Right atrium auricular region (tissue), 2 donors: ENCODE data around the gene STX18. TPM values are rescaled to one million over a fixed set of nuclear protein-coding genes. Genes with fewer than 3 reads are reported as not detected.
A peak's percentile ranks its signal among the peaks of the same experiment; 100 is the strongest.
"Not testable (repeated sequence)": the region's sequence is repeated elsewhere in the genome, so short reads cannot be mapped to it uniquely, and the experiment has no call there.

Experiments
- DNase-seq: peaks from one replicate; pipeline ENCODE4 v3.0.0-alpha.2; 2019; ENCODE audit warnings: low spot score
- H3K27ac ChIP-seq, 2 donors: fragments of 200-600 bp; sonication (generic); 1 replicate in 1 of 2; 2 replicates in 1 of 2; pipeline ENCODE4 v1.5.1; 2016 to 2019
- H3K27me3 ChIP-seq, 2 donors: fragments of 200-600 bp; sonication (generic); one replicate each; pipeline versions ENCODE4 v1.5.1 to v1.6.0; 2017 to 2019
- H3K36me3 ChIP-seq: fragments of 200-600 bp; sonication (generic); one replicate; pipeline ENCODE4 v1.5.1; 2016
- H3K4me1 ChIP-seq, 2 donors: fragments of 200-600 bp; sonication (generic); one replicate each; pipeline versions ENCODE4 v1.5.1 to v1.6.0; 2017 to 2019
- H3K4me3 ChIP-seq, 2 donors: fragments of 200-600 bp; sonication (generic); 1 replicate in 1 of 2; 2 replicates in 1 of 2; pipeline ENCODE4 v1.5.1; 2017 to 2019; ENCODE audit warnings: mild to moderate bottlenecking in 1 of 2, moderate library complexity in 1 of 2
- H3K9me3 ChIP-seq, 2 donors: fragments of 200-600 bp; sonication (generic); one replicate each; pipeline ENCODE4 v1.5.1; 2019
- total RNA-seq, 2 donors: library from RNA; depleted of rRNA; stranded (reverse); fragments of >200 nt; gene quantifications; one replicate each; pipeline ENCODE4 v1.1.0, GENCODE V29; 2016
- TF ChIP-seq, protein P1 (sequence below), 2 donors: fragments of 200-600 bp; sonication (generic); IDR thresholded peaks; one replicate each; pipeline ENCODE4 v1.5.1; 2019; ENCODE audit warnings: antibody characterized with exemption in 2 of 2

STX18 gene
- total RNA-seq, 2 donors from 2014 or later: 8.8 to 10.8 TPM

DNA sequence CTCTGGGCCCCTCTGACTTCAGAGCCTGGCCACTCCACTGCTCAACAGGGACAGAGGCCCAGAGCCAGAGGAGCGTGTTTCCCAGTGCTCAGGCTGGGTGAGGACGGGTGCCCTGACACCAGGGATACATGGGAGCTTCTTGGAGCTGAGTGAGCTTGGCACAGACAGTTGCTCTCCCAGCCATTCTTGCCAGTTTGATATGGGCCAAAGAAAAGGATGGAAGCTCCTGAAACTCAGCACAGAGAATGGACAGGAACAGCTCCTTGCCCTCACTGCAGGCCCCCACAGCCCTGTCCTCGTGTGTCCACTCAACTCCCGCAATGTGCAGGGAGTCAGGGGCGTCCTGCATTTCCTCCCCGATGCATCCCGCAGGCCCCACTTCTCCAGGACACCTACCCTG lies 116.2 kb downstream of the STX18 start:
- H3K36me3 ChIP-seq: peaks cover 27% of the 10 kb centered on the region
- H3K4me3 ChIP-seq: no peak overlapping the region
- no peak overlapping the region for H3K27ac ChIP-seq
- TF ChIP-seq, protein P1, sequence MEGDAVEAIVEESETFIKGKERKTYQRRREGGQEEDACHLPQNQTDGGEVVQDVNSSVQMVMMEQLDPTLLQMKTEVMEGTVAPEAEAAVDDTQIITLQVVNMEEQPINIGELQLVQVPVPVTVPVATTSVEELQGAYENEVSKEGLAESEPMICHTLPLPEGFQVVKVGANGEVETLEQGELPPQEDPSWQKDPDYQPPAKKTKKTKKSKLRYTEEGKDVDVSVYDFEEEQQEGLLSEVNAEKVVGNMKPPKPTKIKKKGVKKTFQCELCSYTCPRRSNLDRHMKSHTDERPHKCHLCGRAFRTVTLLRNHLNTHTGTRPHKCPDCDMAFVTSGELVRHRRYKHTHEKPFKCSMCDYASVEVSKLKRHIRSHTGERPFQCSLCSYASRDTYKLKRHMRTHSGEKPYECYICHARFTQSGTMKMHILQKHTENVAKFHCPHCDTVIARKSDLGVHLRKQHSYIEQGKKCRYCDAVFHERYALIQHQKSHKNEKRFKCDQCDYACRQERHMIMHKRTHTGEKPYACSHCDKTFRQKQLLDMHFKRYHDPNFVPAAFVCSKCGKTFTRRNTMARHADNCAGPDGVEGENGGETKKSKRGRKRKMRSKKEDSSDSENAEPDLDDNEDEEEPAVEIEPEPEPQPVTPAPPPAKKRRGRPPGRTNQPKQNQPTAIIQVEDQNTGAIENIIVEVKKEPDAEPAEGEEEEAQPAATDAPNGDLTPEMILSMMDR (IDR thresholded peaks at IDR 0.05): no peak
- DNase-seq: no peak
- H3K4me1 ChIP-seq: no peaks in the 10 kb centered on the region
- no peaks in the 10 kb centered on the region for H3K9me3 ChIP-seq
- H3K27me3 ChIP-seq: no peaks in the 10 kb centered on the region

DNA sequence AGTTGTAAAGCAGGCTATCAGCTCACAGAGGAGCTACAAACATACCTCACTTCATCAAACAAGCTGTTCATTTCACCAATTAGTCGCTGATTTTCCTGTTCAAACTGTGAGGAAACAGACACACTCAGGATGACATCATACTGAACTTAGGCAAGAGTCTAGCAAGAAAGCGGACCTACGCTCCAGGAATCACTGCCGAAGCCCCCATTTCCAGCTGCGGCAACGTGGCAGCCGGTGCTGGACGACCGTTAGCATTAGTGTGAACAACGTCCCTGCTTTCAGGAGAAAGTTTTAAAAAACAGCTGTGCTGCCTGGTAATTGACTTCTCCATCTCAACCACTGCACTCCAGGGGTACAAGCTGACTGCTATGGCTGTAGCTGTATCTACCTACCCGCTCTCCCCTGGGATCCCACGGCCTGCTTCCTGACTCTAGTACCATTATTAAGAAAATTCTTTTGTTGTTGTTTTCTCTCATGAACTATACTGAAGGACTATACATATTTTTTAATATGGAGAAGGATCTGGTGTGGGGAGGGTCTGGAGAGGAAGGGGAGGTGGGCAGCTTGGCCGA lies 116.6 kb downstream of the STX18 start:
- no peaks in the 10 kb centered on the region for H3K9me3 ChIP-seq
- no peak overlapping the region for H3K4me3 ChIP-seq
- H3K4me1 ChIP-seq: no peaks in the 10 kb centered on the region
- H3K27ac ChIP-seq: no peak overlapping the region
- TF ChIP-seq, protein P1 (IDR thresholded peaks at IDR 0.05): no peak
- H3K27me3 ChIP-seq: no peaks in the 10 kb centered on the region
- peak; percentile 9 for DNase-seq
- peaks cover 32% of the 10 kb centered on the region for H3K36me3 ChIP-seq

DNA sequence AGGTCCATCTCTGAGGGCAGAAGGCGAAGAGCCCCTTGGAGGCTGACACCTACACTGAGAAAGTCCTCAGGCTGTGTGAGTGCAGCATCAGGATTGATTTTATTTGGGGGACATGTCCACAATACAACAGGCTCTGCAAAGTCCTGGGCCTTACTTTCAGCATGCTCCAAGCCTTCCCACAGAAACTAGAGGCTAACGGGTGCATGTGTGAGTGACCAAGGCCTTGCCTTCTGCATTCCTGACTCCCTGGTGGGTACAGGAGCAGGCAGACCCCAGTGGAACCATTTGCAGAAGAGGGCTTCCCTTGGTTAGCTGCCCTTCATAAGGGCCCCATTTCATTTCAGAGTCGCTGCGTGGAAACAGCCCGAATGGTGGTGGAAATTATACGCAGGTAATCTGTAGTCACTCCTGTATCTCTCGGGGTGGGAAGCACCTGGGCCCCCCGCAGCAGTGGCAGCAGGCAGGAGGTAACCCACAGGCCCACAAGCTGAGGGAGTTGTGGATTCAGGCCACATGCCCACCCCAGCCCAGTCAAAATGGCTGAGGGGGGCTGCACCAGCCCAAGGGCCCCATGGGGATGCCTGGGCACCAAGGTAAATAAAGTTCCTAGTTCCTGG lies 117.2 kb downstream of the STX18 start:
- H3K36me3 ChIP-seq: peaks cover 38% of the 10 kb centered on the region
- H3K4me3 ChIP-seq: no peak overlapping the region
- DNase-seq: peak; percentile 30
- no peaks in the 10 kb centered on the region for H3K27me3 ChIP-seq
- TF ChIP-seq, protein P1 (IDR thresholded peaks at IDR 0.05): no peak
- no peaks in the 10 kb centered on the region for H3K9me3 ChIP-seq
- H3K4me1 ChIP-seq: no peaks in the 10 kb centered on the region
- H3K27ac ChIP-seq: no peak overlapping the region

- TF ChIP-seq, protein P1 (IDR thresholded peaks at IDR 0.05): no peak
- no peaks in the 10 kb centered on the region for H3K4me1 ChIP-seq
- H3K36me3 ChIP-seq: peaks cover 45% of the 10 kb centered on the region
- peak; percentile 38 for DNase-seq
- H3K4me3 ChIP-seq: no peak overlapping the region
- no peak overlapping the region for H3K27ac ChIP-seq
- H3K9me3 ChIP-seq: no peaks in the 10 kb centered on the region
- no peaks in the 10 kb centered on the region for H3K27me3 ChIP-seq
Measured at GRCh38 chr4:4423706-4424498, 117.9 kb downstream of the STX18 start.

GRCh38 chr4:4422856-4423499 lies 118.9 kb downstream of the STX18 start:
- TF ChIP-seq, protein P1 (IDR thresholded peaks at IDR 0.05): no peak
- H3K36me3 ChIP-seq: peaks cover 50% of the 10 kb centered on the region
- no peak overlapping the region for H3K27ac ChIP-seq
- H3K4me1 ChIP-seq: no peaks in the 10 kb centered on the region
- peak; percentile 44 for DNase-seq
- H3K4me3 ChIP-seq: no peak overlapping the region
- no peaks in the 10 kb centered on the region for H3K27me3 ChIP-seq
- no peaks in the 10 kb centered on the region for H3K9me3 ChIP-seq

DNA sequence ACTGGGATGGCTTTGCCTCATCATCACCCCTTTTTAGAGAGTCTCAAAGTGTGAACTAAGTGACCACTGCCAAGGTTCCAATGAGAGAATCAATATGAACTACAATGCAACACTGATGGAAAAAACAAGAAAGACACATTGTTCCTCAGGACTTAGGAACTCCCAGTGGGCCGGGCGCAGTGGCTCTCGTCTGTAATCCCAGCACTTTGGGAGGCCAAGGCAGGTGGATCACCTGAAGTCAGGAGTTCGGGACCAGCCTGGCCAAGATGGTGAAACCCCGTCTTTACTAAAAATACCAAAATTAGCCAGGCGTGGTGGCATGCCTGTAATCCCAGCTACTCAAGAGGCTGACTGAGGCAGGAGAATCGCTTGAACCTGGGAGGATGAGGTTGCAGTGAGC lies 119.7 kb downstream of the STX18 start:
- DNase-seq: peak; percentile 32
- not testable (repeated sequence) for H3K27ac ChIP-seq, H3K9me3 ChIP-seq, H3K4me3 ChIP-seq, H3K27me3 ChIP-seq, H3K4me1 ChIP-seq
- peaks cover 50% of the 10 kb centered on the region for H3K36me3 ChIP-seq
